KOPT-K1 (cell line): Measurements from ENCODE around the gene RBPJL.

ENCODE experiments used
- H3K27ac ChIP-seq: fragments of 200-600 bp; sonication (generic); 2 replicates; pipeline ENCODE4 v1.5.1; 2016; ENCODE audit warnings: antibody characterized with exemption, mild to moderate bottlenecking, low read depth, low read length; ENCODE audit not compliant: poor library complexity, severe bottlenecking
- H3K36me3 ChIP-seq: fragments of 200-600 bp; sonication (generic); 2 replicates; pipeline ENCODE4 v1.5.1; 2017; ENCODE audit warnings: antibody characterized with exemption, mild to moderate bottlenecking, low read length, moderate library complexity; ENCODE audit not compliant: insufficient read depth
- H3K9me3 ChIP-seq: fragments of 200-600 bp; sonication (generic); 2 replicates; pipeline ENCODE4 v1.5.1; 2017; ENCODE audit warnings: antibody characterized with exemption, low read length, mild to moderate bottlenecking; ENCODE audit not compliant: insufficient read depth, poor library complexity, severe bottlenecking

Gene RBPJL

GRCh38 chr20:45288860-45289259 lies 17.8 kb upstream of the RBPJL start:
- no peak overlapping the region for H3K27ac ChIP-seq
- H3K9me3 ChIP-seq = no peaks in the 10 kb centered on the region
- no peaks in the 10 kb centered on the region for H3K36me3 ChIP-seq

DNA sequence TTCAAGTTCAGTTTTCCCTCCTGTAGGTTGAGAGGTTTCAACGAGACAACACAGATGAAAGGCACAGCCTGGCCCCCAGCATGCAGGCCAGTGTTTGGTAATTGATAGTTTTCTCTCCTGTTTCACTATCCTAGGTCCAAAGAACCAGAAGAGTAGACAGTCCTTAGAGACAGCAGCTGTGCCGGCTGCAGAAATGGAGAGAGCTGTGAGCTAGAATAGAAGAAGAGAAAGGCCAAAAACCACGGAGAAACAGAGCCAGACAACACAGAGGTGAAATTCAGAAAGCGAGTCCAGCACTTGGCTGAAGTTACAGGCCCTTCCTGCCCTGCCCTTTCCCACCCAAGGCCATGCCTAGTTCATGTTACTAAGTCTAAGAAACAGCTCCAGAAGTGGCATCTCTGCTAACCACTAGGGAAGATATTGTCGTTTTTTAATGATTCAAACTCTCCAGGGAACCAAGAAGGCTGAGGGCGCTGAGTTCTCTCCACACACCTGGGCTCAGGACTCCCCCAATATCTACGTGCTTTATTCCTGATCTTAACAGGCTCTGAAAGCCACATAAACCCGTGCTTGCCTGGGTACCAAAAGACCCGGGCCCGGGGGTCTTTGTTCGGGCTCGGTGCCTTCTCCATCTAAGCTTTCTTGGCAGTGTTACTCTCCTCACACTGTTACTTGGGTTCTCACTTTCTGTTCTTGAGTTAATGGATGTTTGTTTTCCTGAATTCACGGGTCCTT lies 16.5 kb upstream of the RBPJL start:
- no peak overlapping the region for H3K27ac ChIP-seq
- no peaks in the 10 kb centered on the region for H3K36me3 ChIP-seq
- peaks cover 4% of the 10 kb centered on the region for H3K9me3 ChIP-seq

DNA sequence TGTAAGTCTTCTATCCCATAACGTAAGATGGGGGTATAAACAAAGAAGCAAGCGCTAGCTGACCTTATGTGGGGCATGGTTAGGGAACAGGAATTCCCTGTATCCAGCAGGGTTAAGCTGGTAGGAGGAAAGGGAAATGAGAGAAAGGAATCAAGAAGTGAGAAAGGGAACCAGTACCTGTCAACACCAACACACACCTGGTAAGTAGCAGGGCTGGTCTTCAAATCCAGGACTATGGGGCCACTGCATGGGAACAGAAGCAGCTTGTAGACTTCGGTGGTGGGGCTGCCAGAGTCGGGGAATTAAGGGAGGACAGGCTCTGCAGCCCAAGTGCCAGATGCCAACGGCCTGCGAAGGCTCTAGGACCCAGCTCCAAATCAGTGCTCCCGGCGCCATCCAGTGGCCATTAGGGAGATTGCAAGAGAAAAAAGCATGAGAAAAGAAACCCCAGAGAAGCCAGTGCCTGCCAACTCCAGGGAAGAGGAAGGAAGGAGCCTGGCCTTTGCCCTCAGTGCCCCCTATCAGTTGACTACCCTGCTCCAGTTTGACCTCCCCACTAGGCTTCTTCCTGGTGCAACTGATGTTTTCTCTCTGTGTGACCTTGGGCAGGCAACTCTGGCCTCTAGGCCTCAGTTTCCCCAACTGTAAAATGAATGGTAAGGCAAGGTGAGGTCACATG lies 15.8 kb upstream of the RBPJL start:
- Histone ChIP-seq H3K36me3 (no peaks in the 10 kb centered on the region), H3K9me3 (peaks cover 4% of the 10 kb centered on the region), H3K27ac (no peak overlapping the region)

DNA sequence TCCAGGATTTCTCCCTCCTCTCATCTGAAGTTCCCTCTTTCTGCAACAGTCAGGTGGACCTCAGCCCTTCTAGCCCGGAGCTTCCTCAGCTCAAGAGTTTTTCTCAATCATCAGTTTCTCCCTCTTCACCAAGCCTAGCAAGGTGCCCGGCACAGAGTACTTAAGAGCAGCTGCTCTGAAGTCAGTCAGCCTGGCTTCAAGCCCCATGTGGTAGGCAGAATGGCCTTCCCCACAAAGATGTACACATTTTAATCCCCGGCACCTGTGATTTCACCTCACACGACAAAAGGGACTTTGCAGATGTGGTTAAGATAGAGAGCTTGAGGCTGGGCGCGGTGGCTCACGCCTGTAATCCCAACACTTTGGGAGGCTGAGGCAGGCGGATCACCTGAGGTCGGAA lies 15.1 kb upstream of the RBPJL start:
- Histone ChIP-seq H3K27ac (no peak overlapping the region), H3K9me3 (peaks cover 4% of the 10 kb centered on the region), H3K36me3 (no peaks in the 10 kb centered on the region)

DNA sequence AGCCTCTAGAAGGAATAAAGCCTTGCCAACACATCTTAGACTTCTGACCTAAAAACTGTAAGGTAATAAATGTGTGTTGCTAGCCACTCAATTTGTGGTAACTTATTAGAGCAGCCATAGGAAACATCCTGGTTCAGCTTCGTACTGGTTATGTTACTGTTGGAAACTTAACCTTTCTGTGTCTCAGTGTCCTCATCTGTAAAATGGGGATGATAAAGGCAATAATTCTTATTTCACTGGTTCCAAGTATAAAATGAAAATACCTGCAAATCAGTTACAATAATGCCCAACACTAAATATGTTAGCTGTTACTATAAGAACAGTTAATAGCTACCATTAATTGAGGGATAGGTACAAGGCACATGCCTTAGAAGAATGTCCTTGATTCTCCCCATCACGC lies 14.3 kb upstream of the RBPJL start:
- Histone ChIP-seq H3K9me3 (peaks cover 4% of the 10 kb centered on the region), H3K36me3 (no peaks in the 10 kb centered on the region), H3K27ac (no peak overlapping the region)

- Histone ChIP-seq H3K36me3 (no peaks in the 10 kb centered on the region), H3K27ac (no peak overlapping the region), H3K9me3 (peaks cover 4% of the 10 kb centered on the region)
Observed at GRCh38 chr20:45293041-45294002, 13.3 kb upstream of the RBPJL start.

- peaks cover 4% of the 10 kb centered on the region for H3K9me3 ChIP-seq
- no peaks in the 10 kb centered on the region for H3K36me3 ChIP-seq
- no peak overlapping the region for H3K27ac ChIP-seq
Observed at GRCh38 chr20:45294003-45294368, 12.7 kb upstream of the RBPJL start.

DNA sequence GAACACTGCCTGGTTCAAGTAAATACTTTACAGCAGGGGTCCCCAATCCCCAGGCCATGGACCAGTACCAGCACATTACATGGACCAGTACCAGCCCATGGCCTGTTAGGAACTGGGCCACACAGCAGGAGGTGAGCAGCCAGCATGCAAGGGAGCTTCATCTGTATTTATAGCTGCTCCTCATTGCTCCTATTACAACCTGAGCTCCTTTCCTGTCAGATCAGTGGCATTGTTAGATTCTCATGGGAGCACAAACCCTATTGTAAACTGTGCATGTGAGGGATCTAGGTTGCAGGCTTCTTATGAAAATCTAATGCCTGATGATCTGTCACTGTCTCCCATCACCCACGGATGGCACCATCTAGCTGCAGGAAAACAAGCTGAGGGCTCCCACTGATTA lies 12.0 kb upstream of the RBPJL start:
- Histone ChIP-seq H3K36me3 (no peaks in the 10 kb centered on the region), H3K9me3 (peaks cover 4% of the 10 kb centered on the region), H3K27ac (no peak overlapping the region)

GRCh38 chr20:45297786-45298497 lies 8.7 kb upstream of the RBPJL start:
- no peaks in the 10 kb centered on the region for H3K36me3 ChIP-seq
- no peak overlapping the region for H3K27ac ChIP-seq
- H3K9me3 ChIP-seq = peaks cover 4% of the 10 kb centered on the region

- no peak overlapping the region for H3K27ac ChIP-seq
- H3K9me3 ChIP-seq = no peaks in the 10 kb centered on the region
- no peaks in the 10 kb centered on the region for H3K36me3 ChIP-seq
Observed at GRCh38 chr20:45299786-45300185, 6.9 kb upstream of the RBPJL start.

DNA sequence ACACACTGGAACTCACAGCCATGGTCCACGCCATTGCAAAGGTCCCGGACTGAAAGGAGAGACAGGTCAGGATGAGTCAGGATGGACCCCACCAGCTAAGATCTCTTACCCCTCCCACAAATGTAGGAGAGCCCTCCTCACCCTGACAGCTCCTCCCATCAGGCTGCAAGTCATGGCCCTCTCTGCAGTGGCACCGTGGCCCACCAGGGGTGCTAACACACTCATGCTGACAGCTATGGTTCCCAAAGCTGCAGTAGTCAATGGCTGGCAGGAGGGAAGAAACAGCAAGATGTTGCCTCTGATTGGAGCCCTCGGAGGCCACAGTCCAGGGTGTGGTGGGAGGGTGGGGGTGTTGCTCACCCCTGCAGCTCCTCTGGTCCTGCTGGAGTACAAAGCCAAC lies 5.7 kb upstream of the RBPJL start:
- H3K9me3 ChIP-seq = no peaks in the 10 kb centered on the region
- no peaks in the 10 kb centered on the region for H3K36me3 ChIP-seq
- no peak overlapping the region for H3K27ac ChIP-seq

DNA sequence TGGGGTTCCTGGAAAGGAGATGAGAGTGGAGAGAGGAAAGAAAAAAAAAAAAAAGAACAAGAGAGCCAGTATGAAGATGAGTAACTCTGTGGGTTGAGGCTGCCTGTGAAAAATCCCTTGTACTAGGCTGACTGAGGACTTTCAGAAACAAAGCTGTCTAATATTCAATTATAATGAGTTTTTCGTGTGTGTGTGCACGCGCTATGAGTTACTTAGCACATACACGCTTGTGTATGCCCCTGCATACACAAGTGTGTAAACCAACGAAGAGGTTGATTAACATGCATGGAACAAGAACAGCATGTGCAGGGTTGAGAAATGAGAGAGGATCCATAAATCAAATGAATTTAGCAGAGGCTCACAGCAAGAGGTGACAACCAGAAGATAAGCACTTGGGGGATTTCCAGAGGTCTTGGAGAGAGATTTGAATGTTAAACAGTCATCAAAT lies 4.8 kb upstream of the RBPJL start:
- Histone ChIP-seq H3K9me3 (no peaks in the 10 kb centered on the region), H3K36me3 (no peaks in the 10 kb centered on the region), H3K27ac (no peak overlapping the region)

- H3K36me3 ChIP-seq = no peaks in the 10 kb centered on the region
- H3K9me3 ChIP-seq = no peaks in the 10 kb centered on the region
- H3K27ac ChIP-seq = no peak overlapping the region
Observed at GRCh38 chr20:45303586-45304463, 2.8 kb upstream of the RBPJL start.

DNA sequence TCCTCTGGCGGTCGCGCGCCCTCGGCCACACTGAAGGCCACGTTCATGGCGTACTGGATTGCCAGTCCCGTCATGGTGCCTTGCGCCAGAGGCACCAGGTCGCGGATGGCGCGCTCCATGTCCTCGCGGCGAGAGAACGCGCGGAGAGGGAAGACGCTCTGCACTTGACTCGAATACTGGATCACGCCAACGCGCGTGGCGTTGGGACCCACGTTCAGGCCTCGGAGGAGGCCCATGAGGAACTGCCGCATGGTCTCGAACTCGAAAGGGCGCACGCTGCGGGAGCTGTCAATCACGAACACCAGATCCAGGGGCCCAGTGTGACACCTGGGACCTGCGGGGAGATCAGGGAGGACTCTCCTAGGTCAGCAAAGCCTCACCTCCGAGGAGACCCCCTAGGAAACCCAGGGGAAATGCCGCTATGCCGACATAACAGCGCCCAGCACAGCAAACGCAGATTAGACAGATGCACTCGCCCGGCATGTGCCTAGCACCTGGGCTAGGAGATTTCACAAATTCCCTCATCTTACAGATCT lies 2.1 kb upstream of the RBPJL start:
- H3K9me3 ChIP-seq = no peaks in the 10 kb centered on the region
- no peak overlapping the region for H3K27ac ChIP-seq
- no peaks in the 10 kb centered on the region for H3K36me3 ChIP-seq
